MM.1S (cell line): ENCODE results near the gene FAT2.

Experiments
- DNase-seq: peaks from one replicate; pipeline ENCODE4 v3.0.0-alpha.2; 2015
- H2AFZ ChIP-seq: fragments of 300-600 bp; sonication (generic); 2 replicates; pipeline ENCODE4 v1.6.0; 2016; ENCODE audit warnings: antibody characterized with exemption, low read length
- H3F3A ChIP-seq: fragments of 300-600 bp; sonication (generic); 2 replicates; pipeline ENCODE4 v1.6.1; 2016; ENCODE audit warnings: mild to moderate bottlenecking, antibody characterized with exemption, low read length, moderate library complexity, mixed read lengths; ENCODE audit not compliant: insufficient read depth
- H3K27ac ChIP-seq: fragments of 300-600 bp; sonication (generic); 2 replicates; pipeline ENCODE4 v1.5.1; 2016; ENCODE audit warnings: mild to moderate bottlenecking, low read length
- H3K27me3 ChIP-seq: fragments of 300-600 bp; sonication (generic); replicated peaks from 2 replicates; pipeline ENCODE4 v1.6.0; 2016; ENCODE audit warnings: low read length; ENCODE audit not compliant: insufficient read depth
- H3K36me3 ChIP-seq: fragments of 300-600 bp; sonication (generic); replicated peaks from 2 replicates; pipeline ENCODE4 v1.6.1; 2016; ENCODE audit warnings: mild to moderate bottlenecking, low read length, mixed read lengths; ENCODE audit not compliant: insufficient read depth
- H3K4me1 ChIP-seq: fragments of 300-600 bp; sonication (generic); 2 replicates; pipeline ENCODE4 v1.6.1; 2016; ENCODE audit warnings: low read length, mixed read lengths
- H3K4me2 ChIP-seq: fragments of 300-600 bp; sonication (generic); 2 replicates; pipeline ENCODE4 v1.6.0; 2016; ENCODE audit warnings: low read depth, low read length
- H3K4me3 ChIP-seq: fragments of 300-600 bp; sonication (generic); 2 replicates; pipeline ENCODE4 v1.5.1; 2016; ENCODE audit warnings: low read length, mixed read lengths
- H3K79me2 ChIP-seq: fragments of 300-600 bp; sonication (generic); 2 replicates; pipeline ENCODE4 v1.6.1; 2016; ENCODE audit warnings: mixed run types, low read length, mixed read lengths
- H3K9ac ChIP-seq: fragments of 300-600 bp; sonication (generic); 2 replicates; pipeline ENCODE4 v1.6.1; 2016; ENCODE audit warnings: low read length, mixed read lengths
- H3K9me2 ChIP-seq: fragments of 300-600 bp; sonication (generic); replicated peaks from 2 replicates; pipeline ENCODE4 v1.6.1; 2016; ENCODE audit warnings: mild to moderate bottlenecking, low read length, mixed read lengths; ENCODE audit not compliant: insufficient read depth
- H3K9me3 ChIP-seq: fragments of 300-600 bp; sonication (generic); replicated peaks from 2 replicates; pipeline ENCODE4 v1.6.1; 2016; ENCODE audit warnings: mild to moderate bottlenecking, low read length, mixed read lengths; ENCODE audit not compliant: insufficient read depth
- H4K20me1 ChIP-seq: fragments of 300-600 bp; sonication (generic); 2 replicates; pipeline ENCODE4 v1.6.1; 2016; ENCODE audit warnings: mild to moderate bottlenecking, low read length, moderate library complexity, mixed read lengths; ENCODE audit not compliant: insufficient read depth
- EZH2 ChIP-seq: fragments of 300-600 bp; sonication (generic); optimal IDR thresholded peaks from 2 replicates; pipeline ENCODE3; 2017; ENCODE audit warnings: low read depth, mild to moderate bottlenecking, antibody characterized with exemption, low read length, mixed read lengths
- EZH2phosphoT487 ChIP-seq: fragments of 300-600 bp; sonication (generic); IDR thresholded peaks from 2 replicates; pipeline ENCODE4 v1.6.1; 2018; ENCODE audit warnings: antibody characterized with exemption, low read length
- TF ChIP-seq, protein P1 (sequence below): fragments of 300-600 bp; sonication (generic); IDR thresholded peaks from 2 replicates; pipeline ENCODE4 v1.5.1; 2016; ENCODE audit warnings: antibody characterized with exemption, low read length, mixed read lengths

FAT2 gene

DNA sequence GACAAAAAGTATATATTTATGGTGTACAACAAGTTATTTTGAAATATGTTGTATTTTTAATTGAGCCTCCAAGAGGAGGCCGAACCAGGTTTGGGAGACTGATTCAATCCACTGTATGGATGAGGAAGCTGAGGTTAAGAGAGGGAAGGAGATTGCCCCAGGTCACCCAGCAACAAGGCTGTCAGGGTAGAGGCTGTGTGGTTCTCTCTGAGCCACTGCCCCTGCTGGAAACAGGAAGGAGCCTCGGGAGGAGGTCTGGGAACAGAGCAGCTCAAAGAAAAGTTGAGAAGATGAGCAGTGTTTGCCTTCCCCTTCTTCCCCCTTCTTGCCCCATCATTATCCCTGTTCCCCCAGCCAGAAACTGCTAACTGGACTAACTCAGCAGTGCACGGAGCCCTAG is 6.6 kb upstream of the FAT2 start:
- no peak for DNase-seq
- Histone ChIP-seq H2AFZ (no peak overlapping the region), H3F3A (no peaks in the 10 kb centered on the region), H3K27me3 (no peaks in the 10 kb centered on the region), H4K20me1 (no peaks in the 10 kb centered on the region), H3K36me3 (no peaks in the 10 kb centered on the region), H3K4me3 (no peak overlapping the region), H3K4me2 (no peak overlapping the region), H3K9me2 (no peaks in the 10 kb centered on the region), H3K4me1 (no peaks in the 10 kb centered on the region), H3K27ac (no peak overlapping the region), H3K9ac (no peak overlapping the region), H3K9me3 (no peaks in the 10 kb centered on the region), H3K79me2 (no peaks in the 10 kb centered on the region)
- TF ChIP-seq EZH2phosphoT487 (no peak), EZH2 (no peak)
- TF ChIP-seq, protein P1, sequence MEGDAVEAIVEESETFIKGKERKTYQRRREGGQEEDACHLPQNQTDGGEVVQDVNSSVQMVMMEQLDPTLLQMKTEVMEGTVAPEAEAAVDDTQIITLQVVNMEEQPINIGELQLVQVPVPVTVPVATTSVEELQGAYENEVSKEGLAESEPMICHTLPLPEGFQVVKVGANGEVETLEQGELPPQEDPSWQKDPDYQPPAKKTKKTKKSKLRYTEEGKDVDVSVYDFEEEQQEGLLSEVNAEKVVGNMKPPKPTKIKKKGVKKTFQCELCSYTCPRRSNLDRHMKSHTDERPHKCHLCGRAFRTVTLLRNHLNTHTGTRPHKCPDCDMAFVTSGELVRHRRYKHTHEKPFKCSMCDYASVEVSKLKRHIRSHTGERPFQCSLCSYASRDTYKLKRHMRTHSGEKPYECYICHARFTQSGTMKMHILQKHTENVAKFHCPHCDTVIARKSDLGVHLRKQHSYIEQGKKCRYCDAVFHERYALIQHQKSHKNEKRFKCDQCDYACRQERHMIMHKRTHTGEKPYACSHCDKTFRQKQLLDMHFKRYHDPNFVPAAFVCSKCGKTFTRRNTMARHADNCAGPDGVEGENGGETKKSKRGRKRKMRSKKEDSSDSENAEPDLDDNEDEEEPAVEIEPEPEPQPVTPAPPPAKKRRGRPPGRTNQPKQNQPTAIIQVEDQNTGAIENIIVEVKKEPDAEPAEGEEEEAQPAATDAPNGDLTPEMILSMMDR, result no peak

DNA sequence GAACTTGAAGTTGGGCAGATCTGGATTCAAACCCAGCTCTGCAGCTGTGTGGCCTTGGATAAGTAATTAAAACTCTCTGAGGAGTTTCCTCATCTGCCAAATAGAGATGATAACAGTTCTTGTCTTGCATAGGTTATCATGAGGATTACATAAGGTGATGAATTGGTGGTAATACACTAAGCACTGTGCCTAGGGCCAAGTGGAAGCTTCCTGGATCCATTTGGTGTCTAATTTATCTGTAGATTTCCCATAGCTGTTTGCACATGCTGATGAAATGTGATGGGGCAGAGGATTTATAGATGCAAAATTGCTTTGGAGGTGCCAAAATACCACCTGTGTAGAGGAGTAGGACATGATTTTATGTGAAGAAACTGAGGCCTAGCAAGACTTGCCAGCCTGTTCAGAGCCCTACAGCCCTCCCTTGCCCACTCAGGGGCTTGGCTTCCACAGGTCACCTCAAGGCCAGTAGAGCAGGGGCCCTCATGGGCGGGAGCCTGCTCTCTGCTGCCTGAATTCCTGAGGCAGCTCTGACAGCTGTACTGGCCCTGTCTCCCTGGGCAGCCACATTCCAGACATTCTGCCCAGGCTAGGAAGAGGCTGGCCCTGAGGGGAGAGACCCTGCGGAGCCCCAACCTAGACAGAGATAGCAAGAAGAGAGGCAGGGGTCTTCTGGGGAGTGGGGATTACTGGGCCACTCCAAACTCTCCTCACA is 5.9 kb upstream of the FAT2 start:
- no peak for TF ChIP-seq EZH2phosphoT487
- TF ChIP-seq, protein P1, result no peak
- no peak for TF ChIP-seq EZH2
- Histone ChIP-seq H3K79me2 (no peaks in the 10 kb centered on the region), H4K20me1 (no peaks in the 10 kb centered on the region), H3K27ac (no peak overlapping the region), H3K9me3 (no peaks in the 10 kb centered on the region), H3K36me3 (no peaks in the 10 kb centered on the region), H3F3A (no peaks in the 10 kb centered on the region), H3K9ac (no peak overlapping the region), H2AFZ (no peak overlapping the region), H3K4me1 (no peaks in the 10 kb centered on the region), H3K27me3 (no peaks in the 10 kb centered on the region), H3K4me2 (no peak overlapping the region), H3K9me2 (no peaks in the 10 kb centered on the region), H3K4me3 (no peak overlapping the region)
- no peak for DNase-seq

DNA sequence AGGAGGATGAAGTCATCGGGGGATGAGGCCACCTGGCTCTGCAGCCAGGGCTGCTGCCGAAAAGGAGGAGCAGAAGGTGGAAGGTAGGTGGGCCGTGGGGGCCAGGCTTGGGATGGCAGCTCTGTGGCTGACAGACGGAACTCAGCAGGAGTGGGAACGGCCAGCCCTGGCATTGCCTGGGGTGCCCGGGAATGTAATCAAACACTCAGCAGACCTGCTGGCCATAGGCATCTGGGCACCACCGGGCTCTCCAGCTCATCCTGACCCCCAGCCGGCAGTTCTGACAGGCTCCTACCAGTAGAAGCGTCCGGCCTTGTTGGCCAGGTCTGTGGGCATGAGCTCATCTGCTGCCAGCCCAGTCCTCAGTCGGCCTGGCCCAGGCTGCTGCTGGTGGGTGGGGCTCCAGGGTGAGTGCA is 4.3 kb upstream of the FAT2 start:
- Histone ChIP-seq H3F3A (no peaks in the 10 kb centered on the region), H3K36me3 (no peaks in the 10 kb centered on the region), H3K4me2 (no peak overlapping the region), H2AFZ (no peak overlapping the region), H4K20me1 (no peaks in the 10 kb centered on the region), H3K27me3 (no peaks in the 10 kb centered on the region), H3K4me3 (no peak overlapping the region), H3K4me1 (no peaks in the 10 kb centered on the region), H3K9me2 (no peaks in the 10 kb centered on the region), H3K27ac (no peak overlapping the region), H3K9me3 (no peaks in the 10 kb centered on the region), H3K79me2 (no peaks in the 10 kb centered on the region), H3K9ac (no peak overlapping the region)
- TF ChIP-seq EZH2phosphoT487, result no peak
- DNase-seq, result no peak

DNA sequence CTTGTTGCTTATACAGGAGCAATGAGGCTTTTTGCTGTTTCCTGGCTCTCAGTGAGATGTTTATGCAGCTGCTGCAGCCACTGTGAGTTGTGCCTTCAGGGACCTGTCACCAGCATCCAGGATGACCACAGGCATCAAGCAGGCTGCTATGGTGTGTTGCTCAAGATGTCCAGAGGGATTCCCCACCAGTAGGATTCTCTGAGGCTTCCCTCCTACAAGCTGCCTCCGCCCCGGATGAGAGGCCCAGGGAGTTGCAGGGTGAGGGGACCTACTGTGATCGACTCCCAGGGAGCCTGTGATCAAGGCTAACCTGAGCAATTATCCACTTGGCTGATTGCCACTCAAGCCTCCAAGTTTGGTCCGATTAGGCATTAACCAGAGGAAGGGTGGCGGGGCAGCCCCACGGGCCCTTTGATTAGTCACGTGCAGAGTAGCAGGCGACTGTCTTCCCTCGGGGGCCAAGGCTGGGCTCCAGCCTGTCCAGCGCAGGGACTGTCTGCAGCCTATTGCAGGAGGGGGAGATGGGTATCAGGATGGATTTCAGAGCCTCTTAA is 1.8 kb upstream of the FAT2 start:
- TF ChIP-seq EZH2phosphoT487, result no peak
- TF ChIP-seq EZH2, result no peak
- TF ChIP-seq, protein P1, result no peak
- no peak for DNase-seq
- Histone ChIP-seq H3K27ac (no peak overlapping the region), H3K9me3 (no peaks in the 10 kb centered on the region), H3K36me3 (no peaks in the 10 kb centered on the region), H3F3A (no peaks in the 10 kb centered on the region), H2AFZ (no peak overlapping the region), H3K4me3 (no peak overlapping the region), H3K27me3 (no peaks in the 10 kb centered on the region), H3K4me2 (no peak overlapping the region), H3K9me2 (no peaks in the 10 kb centered on the region), H3K9ac (no peak overlapping the region), H4K20me1 (no peaks in the 10 kb centered on the region), H3K79me2 (no peaks in the 10 kb centered on the region), H3K4me1 (no peaks in the 10 kb centered on the region)
